ENCODE results near the gene NRBF2. TPM values are rescaled to one million over a fixed set of nuclear protein-coding genes. Genes with fewer than 3 reads are reported as not detected.
"Not testable (repeated sequence)": the region's sequence is repeated elsewhere in the genome, so short reads cannot be mapped to it uniquely, and the experiment has no call there.

The NRBF2 gene
- total RNA-seq, 1 donor: 35.1 TPM

GRCh38 chr10:63143987-63144386, 10.9 kb downstream of the NRBF2 start:
- peaks cover 95% of the 10 kb centered on the region for H3K79me2 ChIP-seq (ENCODE audit: insufficient read depth, low read length)

GRCh38 chr10:63145782-63146181, 12.7 kb downstream of the NRBF2 start:
- Histone ChIP-seq H4K20me1 (ENCODE audit: insufficient read depth, low read length) (peaks cover 37% of the 10 kb centered on the region), H3K4me1 (ENCODE audit: insufficient read depth, low read length) (peaks cover 8% of the 10 kb centered on the region), H3K4me3 (ENCODE audit: insufficient read depth, low read length) (no peak overlapping the region), H2AFZ (ENCODE audit: low read length) (no peak overlapping the region), H3K27ac (ENCODE audit: low read depth, low read length) (no peak overlapping the region), H3K79me2 (ENCODE audit: insufficient read depth, low read length) (peaks cover 92% of the 10 kb centered on the region), H3K27me3 (ENCODE audit: insufficient read depth, low read length) (no peaks in the 10 kb centered on the region), H3K9me3 (ENCODE audit: low read depth, low read length) (no peaks in the 10 kb centered on the region), H3K4me2 (ENCODE audit: insufficient read depth, low read length) (peak overlapping the region; percentile 28), H3K36me3 (ENCODE audit: insufficient read depth, low read length) (peaks cover 18% of the 10 kb centered on the region)
- no peak for TF ChIP-seq CTCF (IDR thresholded peaks at IDR 0.05; ENCODE audit: extremely low read depth, low read depth, low read length)
- DNase-seq (ENCODE audit: insufficient read length, low spot score, missing footprints): peak; percentile 68

More at GRCh38 chr10:63143987-63144386, 10.9 kb downstream of the NRBF2 start:
- TF ChIP-seq CTCF (IDR thresholded peaks at IDR 0.05; ENCODE audit: extremely low read depth, low read depth, low read length): no peak
- peaks cover 45% of the 10 kb centered on the region for H4K20me1 ChIP-seq (ENCODE audit: insufficient read depth, low read length)
- no peak overlapping the region for H3K27ac ChIP-seq (ENCODE audit: low read depth, low read length)
- no peak for DNase-seq (ENCODE audit: insufficient read length, low spot score, missing footprints)
- no peak overlapping the region for H3K4me3 ChIP-seq (ENCODE audit: insufficient read depth, low read length)
- H3K4me2 ChIP-seq (ENCODE audit: insufficient read depth, low read length): no peak overlapping the region
- no peaks in the 10 kb centered on the region for H3K27me3 ChIP-seq (ENCODE audit: insufficient read depth, low read length)
- H2AFZ ChIP-seq (ENCODE audit: low read length): no peak overlapping the region
- no peaks in the 10 kb centered on the region for H3K9me3 ChIP-seq (ENCODE audit: low read depth, low read length)
- H3K4me1 ChIP-seq (ENCODE audit: insufficient read depth, low read length): peaks cover 8% of the 10 kb centered on the region
- peaks cover 16% of the 10 kb centered on the region for H3K36me3 ChIP-seq (ENCODE audit: insufficient read depth, low read length)

- H3K79me2 ChIP-seq (ENCODE audit: insufficient read depth, low read length): peaks cover 92% of the 10 kb centered on the region
- no peak overlapping the region for H3K4me2 ChIP-seq (ENCODE audit: insufficient read depth, low read length)
- DNase-seq (ENCODE audit: insufficient read length, low spot score, missing footprints): no peak
- H2AFZ ChIP-seq (ENCODE audit: low read length): no peak overlapping the region
- no peak overlapping the region for H3K27ac ChIP-seq (ENCODE audit: low read depth, low read length)
- H3K4me3 ChIP-seq (ENCODE audit: insufficient read depth, low read length): no peak overlapping the region
- no peaks in the 10 kb centered on the region for H3K9me3 ChIP-seq (ENCODE audit: low read depth, low read length)
- peaks cover 8% of the 10 kb centered on the region for H3K4me1 ChIP-seq (ENCODE audit: insufficient read depth, low read length)
- peaks cover 33% of the 10 kb centered on the region for H4K20me1 ChIP-seq (ENCODE audit: insufficient read depth, low read length)
- H3K36me3 ChIP-seq (ENCODE audit: insufficient read depth, low read length): peaks cover 24% of the 10 kb centered on the region
- no peak for TF ChIP-seq CTCF (IDR thresholded peaks at IDR 0.05; ENCODE audit: extremely low read depth, low read depth, low read length)
- H3K27me3 ChIP-seq (ENCODE audit: insufficient read depth, low read length): no peaks in the 10 kb centered on the region
These were observed 13.4 kb downstream of the NRBF2 start for GRCh38 chr10:63146503-63146902.

GRCh38 chr10:63150745-63151144, 17.6 kb downstream of the NRBF2 start:
- no peak overlapping the region for H3K4me2 ChIP-seq (ENCODE audit: insufficient read depth, low read length)
- TF ChIP-seq CTCF (IDR thresholded peaks at IDR 0.05; ENCODE audit: extremely low read depth, low read depth, low read length): no peak
- no peak overlapping the region for H3K27ac ChIP-seq (ENCODE audit: low read depth, low read length)
- H3K4me1 ChIP-seq (ENCODE audit: insufficient read depth, low read length): peaks cover 5% of the 10 kb centered on the region
- DNase-seq (ENCODE audit: insufficient read length, low spot score, missing footprints): no peak
- no peaks in the 10 kb centered on the region for H3K9me3 ChIP-seq (ENCODE audit: low read depth, low read length)
- no peak overlapping the region for H3K4me3 ChIP-seq (ENCODE audit: insufficient read depth, low read length)
- peaks cover 54% of the 10 kb centered on the region for H3K36me3 ChIP-seq (ENCODE audit: insufficient read depth, low read length)
- H3K27me3 ChIP-seq (ENCODE audit: insufficient read depth, low read length): no peaks in the 10 kb centered on the region
- H3K79me2 ChIP-seq (ENCODE audit: insufficient read depth, low read length): peaks cover 71% of the 10 kb centered on the region
- H4K20me1 ChIP-seq (ENCODE audit: insufficient read depth, low read length): peaks cover 32% of the 10 kb centered on the region
- no peak overlapping the region for H2AFZ ChIP-seq (ENCODE audit: low read length)

GRCh38 chr10:63153868-63154545, 20.9 kb downstream of the NRBF2 start:
- DNase-seq (ENCODE audit: insufficient read length, low spot score, missing footprints); H3K4me2 ChIP-seq (ENCODE audit: insufficient read depth, low read length); H3K9me3 ChIP-seq (ENCODE audit: low read depth, low read length); H3K4me1 ChIP-seq (ENCODE audit: insufficient read depth, low read length); H3K27me3 ChIP-seq (ENCODE audit: insufficient read depth, low read length); H2AFZ ChIP-seq (ENCODE audit: low read length); H3K27ac ChIP-seq (ENCODE audit: low read depth, low read length); H3K4me3 ChIP-seq (ENCODE audit: insufficient read depth, low read length): not testable (repeated sequence)
- H3K79me2 ChIP-seq (ENCODE audit: insufficient read depth, low read length): peaks cover 44% of the 10 kb centered on the region
- peaks cover 46% of the 10 kb centered on the region for H3K36me3 ChIP-seq (ENCODE audit: insufficient read depth, low read length)
- peaks cover 26% of the 10 kb centered on the region for H4K20me1 ChIP-seq (ENCODE audit: insufficient read depth, low read length)

Data from osteoblast (primary cell).